Endothelial cell (in vitro differentiated cells): ENCODE measurements around the gene CAV2. TPM values are rescaled to one million over a fixed set of nuclear protein-coding genes. Genes with fewer than 3 reads are reported as not detected.

ENCODE experiments used
- DNase-seq: peaks from one replicate; pipeline ENCODE4 v3.0.0; 2021; ENCODE audit warnings: low spot score
- H3K27ac Mint-ChIP-seq: one replicate; pipeline ENCODE4 v1.8.0; 2021; ENCODE audit warnings: mixed read lengths, inconsistent platforms; ENCODE audit not compliant: unreplicated experiment
- H3K27me3 Mint-ChIP-seq: one replicate; pipeline ENCODE4 v1.8.0; 2021; ENCODE audit warnings: mild to moderate bottlenecking, moderate library complexity, mixed read lengths, inconsistent platforms; ENCODE audit not compliant: unreplicated experiment
- H3K36me3 Mint-ChIP-seq: one replicate; pipeline ENCODE4 v1.8.0; 2021; ENCODE audit warnings: mild to moderate bottlenecking, low read depth, mixed read lengths, inconsistent platforms; ENCODE audit not compliant: unreplicated experiment
- H3K4me1 Mint-ChIP-seq: one replicate; pipeline ENCODE4 v1.8.0; 2021; ENCODE audit warnings: mild to moderate bottlenecking, mixed read lengths, inconsistent platforms; ENCODE audit not compliant: unreplicated experiment
- H3K4me3 Mint-ChIP-seq: one replicate; pipeline ENCODE4 v1.8.0; 2021; ENCODE audit warnings: mild to moderate bottlenecking, mixed read lengths, inconsistent platforms; ENCODE audit not compliant: unreplicated experiment
- H3K9me3 Mint-ChIP-seq: one replicate; pipeline ENCODE4 v1.8.0; 2021; ENCODE audit warnings: mixed read lengths, inconsistent platforms; ENCODE audit not compliant: unreplicated experiment
- CTCF ChIP-seq: fragments of 200-600 bp; sonication (generic); IDR thresholded peaks from one replicate; pipeline ENCODE4 v1.5.0; 2021; ENCODE audit warnings: antibody characterized with exemption; ENCODE audit not compliant: unreplicated experiment
- total RNA-seq: library from RNA; stranded (reverse); fragmentation: NEBNext Ultra II Directional; extraction: Animal tissue kit (Norgen Biotek cat#: 25700); gene quantifications from one replicate; pipeline ENCODE4 v1.2.1, GENCODE V29; 2021; ENCODE audit not compliant: unreplicated experiment

The CAV2 gene
- total RNA-seq, 1 donor from 2014 or later: 35.5 TPM

- H3K36me3 Mint-ChIP-seq: peaks cover 13% of the 10 kb centered on the region
- DNase-seq: no peak
- peaks cover 35% of the 10 kb centered on the region for H3K4me1 Mint-ChIP-seq
- H3K27me3 Mint-ChIP-seq: peaks cover 2% of the 10 kb centered on the region
- no peak for TF ChIP-seq CTCF
- H3K9me3 Mint-ChIP-seq: no peaks in the 10 kb centered on the region
- H3K4me3 Mint-ChIP-seq: peak overlapping the region; percentile 3
- H3K27ac Mint-ChIP-seq: no peak overlapping the region
These were observed 2.1 kb downstream of the CAV2 start for GRCh38 chr7:116501425-116502167.

DNA sequence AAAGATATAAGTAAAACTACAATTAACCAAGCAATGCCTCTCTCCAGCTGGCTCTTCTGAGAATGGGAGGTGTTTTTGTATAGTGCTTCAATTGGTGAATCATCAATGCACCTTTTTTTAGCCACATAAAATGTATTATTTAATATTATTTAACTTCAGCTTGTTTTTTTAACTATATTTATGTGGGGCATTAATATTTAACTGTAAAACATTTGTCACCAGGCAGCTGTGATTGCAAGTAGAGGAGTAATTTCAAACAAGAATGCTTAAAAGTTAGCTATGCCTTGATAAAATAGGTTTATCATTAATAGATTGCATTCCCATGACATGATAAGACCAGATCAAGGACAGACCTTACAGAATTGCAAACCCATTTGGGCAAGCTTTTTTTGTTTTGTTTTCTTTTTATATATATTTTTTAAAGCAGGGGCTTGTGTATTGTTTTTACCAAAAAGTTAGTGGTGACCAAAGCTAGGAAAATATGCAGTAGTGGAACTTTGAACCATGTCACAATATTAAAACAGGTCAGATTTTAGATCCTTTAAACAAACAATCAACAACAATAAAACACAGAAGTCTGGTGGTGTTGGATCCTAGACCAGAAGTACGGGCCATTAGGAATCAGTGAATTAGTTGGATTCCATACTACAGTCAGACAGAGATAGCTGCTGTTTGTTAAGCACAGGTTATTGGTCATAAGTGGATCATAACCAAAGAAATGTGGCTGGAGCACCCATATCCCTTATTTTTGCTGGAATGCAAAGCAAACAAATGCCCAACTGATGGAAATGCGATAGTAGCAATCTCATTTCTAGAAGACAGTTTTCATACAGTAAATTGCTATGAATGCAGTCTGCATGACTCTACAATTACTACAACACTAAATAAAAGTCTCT, 2.9 kb downstream of the CAV2 start:
- Mint-ChIP-seq H3K36me3 (peaks cover 13% of the 10 kb centered on the region), H3K4me3 (no peak overlapping the region), H3K4me1 (peaks cover 35% of the 10 kb centered on the region), H3K9me3 (no peaks in the 10 kb centered on the region), H3K27me3 (peaks cover 2% of the 10 kb centered on the region), H3K27ac (no peak overlapping the region)
- TF ChIP-seq CTCF: no peak
- no peak for DNase-seq

DNA sequence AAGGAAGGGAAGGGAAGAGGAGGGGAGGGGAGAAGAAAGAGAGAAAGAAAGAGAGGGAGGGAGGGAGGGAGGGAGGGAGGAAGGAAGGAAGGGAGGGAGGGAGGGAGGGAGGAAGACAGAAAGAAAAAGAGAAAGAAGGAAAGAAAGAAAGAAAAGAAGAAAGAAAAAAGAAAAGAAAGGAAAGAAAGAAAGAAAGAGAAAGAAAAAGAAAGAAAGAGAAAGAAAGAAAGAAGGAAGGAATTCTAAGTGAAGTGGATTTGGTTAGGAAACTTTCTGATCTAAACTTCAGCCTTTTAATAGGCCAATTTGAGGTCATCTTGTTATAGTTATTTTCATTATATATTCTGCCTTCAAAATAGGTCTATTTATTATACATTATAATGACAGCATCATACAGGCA, 4.3 kb downstream of the CAV2 start:
- no peak for DNase-seq
- Mint-ChIP-seq H3K4me1 (peaks cover 32% of the 10 kb centered on the region), H3K4me3 (no peak overlapping the region), H3K27ac (no peak overlapping the region), H3K36me3 (peaks cover 13% of the 10 kb centered on the region), H3K9me3 (no peaks in the 10 kb centered on the region), H3K27me3 (peaks cover 2% of the 10 kb centered on the region)
- no peak for TF ChIP-seq CTCF

GRCh38 chr7:116505278-116505677, 5.7 kb downstream of the CAV2 start:
- peaks cover 2% of the 10 kb centered on the region for H3K27me3 Mint-ChIP-seq
- TF ChIP-seq CTCF: no peak
- no peak for DNase-seq
- H3K4me3 Mint-ChIP-seq: peak overlapping the region; percentile 28
- H3K36me3 Mint-ChIP-seq: peaks cover 13% of the 10 kb centered on the region
- H3K4me1 Mint-ChIP-seq: peaks cover 26% of the 10 kb centered on the region
- peak overlapping the region; percentile 65 for H3K27ac Mint-ChIP-seq
- H3K9me3 Mint-ChIP-seq: no peaks in the 10 kb centered on the region

DNA sequence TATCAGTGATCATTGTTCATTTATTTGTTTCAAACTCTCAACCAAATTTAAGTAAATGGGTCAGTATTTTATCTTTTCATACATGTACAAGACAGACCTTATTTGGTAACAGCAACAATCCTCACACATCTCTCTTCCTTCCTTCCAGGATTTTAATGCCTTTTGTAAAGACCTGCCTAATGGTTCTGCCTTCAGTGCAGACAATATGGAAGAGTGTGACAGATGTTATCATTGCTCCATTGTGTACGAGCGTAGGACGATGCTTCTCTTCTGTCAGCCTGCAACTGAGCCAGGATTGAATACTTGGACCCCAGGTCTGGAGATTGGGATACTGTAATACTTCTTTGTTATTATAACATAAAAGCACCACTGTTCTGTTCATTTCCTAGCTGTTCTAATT, 6.3 kb downstream of the CAV2 start:
- Mint-ChIP-seq H3K27ac (peak overlapping the region; percentile 65), H3K27me3 (no peaks in the 10 kb centered on the region), H3K9me3 (no peaks in the 10 kb centered on the region), H3K4me1 (peaks cover 20% of the 10 kb centered on the region), H3K4me3 (peak overlapping the region; percentile 28), H3K36me3 (peaks cover 13% of the 10 kb centered on the region)
- no peak for TF ChIP-seq CTCF
- no peak for DNase-seq
